Measurements from ENCODE around the gene SSTR5.

SSTR5 gene

DNA sequence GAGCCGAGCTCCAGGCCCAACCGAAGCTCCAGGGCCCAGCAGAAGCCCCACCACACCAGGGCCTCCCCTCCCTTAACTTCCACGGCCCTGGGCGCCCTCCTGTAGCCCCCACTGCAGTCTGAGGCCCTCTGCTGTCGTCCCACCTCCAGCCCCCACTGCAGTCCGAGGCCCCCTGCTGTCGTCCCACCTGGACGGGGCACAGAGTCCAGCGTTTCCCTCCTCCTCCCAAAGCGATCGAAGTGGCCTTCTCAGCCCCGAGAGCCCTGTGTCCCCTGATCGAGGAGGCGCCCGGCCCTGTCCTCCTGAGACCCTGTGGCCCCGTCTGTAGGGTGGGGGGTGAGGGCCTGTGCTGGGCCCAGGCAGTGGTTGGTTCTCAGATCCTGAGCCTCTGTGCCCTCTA, 54.6 kb downstream of the SSTR5 start:
- no peak for DNase-seq

DNA sequence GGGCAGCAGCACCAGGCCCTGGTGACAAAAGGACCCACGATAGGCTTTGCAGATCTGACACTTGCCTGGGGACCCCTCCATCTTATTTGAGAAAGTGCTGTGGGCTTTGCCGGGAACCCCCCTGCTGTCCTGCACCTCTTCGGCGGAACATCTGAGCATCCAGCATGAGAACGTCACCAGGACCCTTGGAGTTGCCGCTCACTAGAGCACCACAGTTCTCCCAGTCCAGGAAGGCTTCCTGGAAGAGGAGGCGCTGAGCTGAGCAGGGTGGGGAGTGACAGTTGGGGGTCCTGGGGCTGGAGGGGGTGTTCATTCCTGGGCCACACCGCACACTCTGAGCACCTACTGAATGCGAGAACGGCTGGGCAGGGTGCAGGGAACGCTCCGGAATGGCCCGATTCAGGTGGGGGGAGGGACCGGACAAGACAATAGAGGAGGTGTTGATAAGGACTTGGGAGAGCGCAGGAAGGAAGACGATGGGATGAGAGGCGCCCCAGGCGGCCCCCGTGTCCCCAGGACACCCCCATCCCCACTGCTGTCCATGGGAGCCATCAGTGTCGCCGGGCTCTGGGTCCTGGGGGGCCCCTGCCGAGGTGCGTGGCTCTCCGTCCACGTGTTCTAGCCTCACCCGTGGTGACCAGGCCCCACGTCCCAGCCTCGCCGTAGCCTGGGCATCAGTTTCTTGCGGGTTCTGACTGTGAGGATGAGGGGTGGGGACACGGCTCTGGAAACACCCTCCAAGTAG, 55.6 kb downstream of the SSTR5 start:
- DNase-seq, result no peak

DNA sequence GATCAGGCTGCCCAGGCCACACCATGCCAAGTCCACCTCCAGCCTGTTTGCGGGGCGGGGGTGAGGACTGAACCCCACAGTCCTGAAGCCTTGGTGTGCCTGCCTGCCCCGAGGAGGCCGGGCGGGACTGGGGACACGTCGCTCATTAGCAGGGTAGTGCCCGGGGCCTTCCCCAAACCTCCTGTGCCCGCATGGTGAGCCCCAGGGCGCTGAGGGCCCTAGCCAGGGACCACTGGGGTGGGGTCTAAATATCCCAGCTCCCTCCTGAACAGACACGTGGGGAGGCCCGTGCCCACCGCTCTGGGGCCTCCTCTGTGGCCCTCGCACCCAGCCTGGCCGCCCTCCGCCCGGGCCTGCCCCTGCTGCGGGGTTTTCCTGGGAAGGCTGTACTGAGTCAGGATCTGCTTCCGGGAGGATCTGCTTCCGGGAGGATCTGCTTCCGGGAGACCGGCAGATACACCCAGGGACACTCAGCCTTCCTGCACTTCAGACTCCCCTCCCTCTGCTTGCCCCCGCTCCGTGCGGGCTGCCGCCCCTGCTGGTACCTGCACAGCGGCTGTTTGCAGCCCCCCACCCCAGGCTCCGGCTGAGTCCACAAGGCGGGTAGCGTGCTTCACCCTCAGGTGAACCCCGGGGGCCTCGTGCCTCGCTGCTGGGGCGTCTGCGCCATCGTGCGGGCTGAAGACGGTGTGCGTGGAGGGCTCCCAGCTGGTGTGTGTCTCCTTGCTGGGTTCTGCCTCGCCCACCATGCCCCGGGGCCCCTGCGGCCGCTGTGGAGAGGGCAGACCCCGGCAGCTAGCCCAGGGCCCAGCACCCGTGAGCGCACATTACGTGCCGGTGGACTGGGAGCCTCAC, 56.8 kb downstream of the SSTR5 start:
- no peak for DNase-seq

DNA sequence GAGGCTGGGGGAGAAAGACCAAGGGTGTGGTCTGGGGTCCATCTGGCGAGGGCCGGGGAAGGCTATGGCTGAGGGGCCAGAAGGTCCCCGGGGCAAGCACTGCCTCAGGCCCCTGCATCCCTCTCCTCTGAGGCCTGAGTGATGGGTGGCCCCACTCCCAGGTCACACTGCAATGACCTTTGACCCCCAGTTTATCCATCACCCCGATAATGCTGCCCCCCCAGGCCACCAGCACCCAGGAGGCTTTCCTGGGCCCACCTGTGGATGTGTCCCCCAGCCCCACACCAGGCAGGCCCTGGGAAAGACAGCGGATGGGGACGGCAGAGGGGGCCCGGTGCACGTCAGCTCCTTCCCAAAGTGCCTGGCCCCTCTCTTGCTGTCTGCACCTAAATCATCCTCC, 57.8 kb downstream of the SSTR5 start:
- DNase-seq, result no peak
